HCT116 (cell line): ENCODE data around the gene FN3KRP. TPM values are rescaled to one million over a fixed set of nuclear protein-coding genes. Genes with fewer than 3 reads are reported as not detected.

Source experiments
- ATAC-seq: fragments of 200-7000 bp; cut with Tn5 transposase; 2 replicates; pipeline ENCODE4 v1.9.1; 2020; ENCODE audit warnings: mild to moderate bottlenecking, moderate library complexity
- BruUV-seq: library from RNA; stranded (reverse); fragments of 400-500 nt; replicated peaks from 2 replicates; lab custom pipeline; 2021; lab: Mats Ljungman, UMichigan
- CTCF ChIA-PET: fragments of 300-600 bp; sonication (Branson Sonifier 250); formaldehyde crosslinking; loops from one replicate; lab custom pipeline; 2021; ENCODE audit warnings: antibody characterized with exemption; lab: Charles Lee
- POLR2A ChIA-PET: fragments of 300-600, 350-600 bp; sonication (Branson Sonifier 250); formaldehyde crosslinking; loops from one replicate; lab custom pipeline; 2021; ENCODE audit warnings: antibody characterized with exemption; lab: Charles Lee
- RAD21 ChIA-PET, 2 experiments: fragments of 300-600 bp; sonication (Branson Sonifier 250); formaldehyde crosslinking; loops; one replicate each; lab custom pipeline; 2023; ENCODE audit warnings: low total read pairs in 2 of 2; ENCODE audit not compliant: uncharacterized antibody in 2 of 2, unreplicated experiment in 2 of 2, low non-redundant PET in 1 of 2; lab: Charles Lee
- DNase-seq: peaks from one replicate; pipeline ENCODE4 v3.0.0-alpha.2; 2010; ENCODE audit warnings: low read depth, low spot score
- H2AFZ ChIP-seq: fragments of 200-600 bp; shearing (Covaris generic), sonication (generic); 2 replicates; pipeline ENCODE4 v1.6.1; 2017; ENCODE audit warnings: low read depth, mixed run types, mixed read lengths, antibody characterized with exemption, low read length; ENCODE audit not compliant: poor library complexity, severe bottlenecking
- H3K27ac ChIP-seq: 2 replicates; pipeline ENCODE4 v1.5.1; 2012; ENCODE audit warnings: low read depth, low read length
- H3K27me3 ChIP-seq: fragments of 200-600 bp; sonication (generic); 2 replicates; pipeline ENCODE4 v1.6.1; 2016; ENCODE audit warnings: mixed run types, low read length, mixed read lengths; ENCODE audit not compliant: insufficient read depth
- H3K36me3 ChIP-seq, 2 experiments: fragments of 200-500 bp in 1 of 2; fragments of 200-600 bp in 1 of 2; sonication (Bioruptor generic) in 1 of 2; sonication (generic) in 1 of 2; 2 replicates each; pipeline versions ENCODE4 v1.5.1 to v1.6.1; 2014 to 2016; ENCODE audit warnings: low read length in 2 of 2, inconsistent platforms in 1 of 2, mixed read lengths in 1 of 2, mixed run types in 1 of 2; ENCODE audit not compliant: insufficient read depth in 2 of 2, control insufficient read depth in 1 of 2
- H3K4me1 ChIP-seq, 2 experiments: fragments of 200-600 bp in 1 of 2; sonication (generic) in 1 of 2; 2 replicates each; pipeline versions ENCODE4 v1.5.1 to v1.6.1; 2012 to 2017; ENCODE audit warnings: low read length in 2 of 2, inconsistent platforms in 1 of 2, mild to moderate bottlenecking in 1 of 2, mixed read lengths in 1 of 2, mixed run types in 1 of 2, moderate library complexity in 1 of 2; ENCODE audit not compliant: insufficient read depth in 2 of 2, control insufficient read depth in 1 of 2
- H3K4me2 ChIP-seq: fragments of 200-600 bp; sonication (generic); 2 replicates; pipeline ENCODE4 v1.6.1; 2017; ENCODE audit warnings: mixed run types, low read length, mixed read lengths
- H3K4me3 ChIP-seq, 2 experiments: fragments of 200-600 bp in 1 of 2; sonication (generic) in 1 of 2; replicated peaks in 1 of 2; 2 replicates each; pipeline ENCODE4 v1.5.1; 2011 to 2016; ENCODE audit warnings: low read length in 2 of 2, control low read depth in 1 of 2, low read depth in 1 of 2, mild to moderate bottlenecking in 1 of 2, mixed read lengths in 1 of 2, mixed run types in 1 of 2
- H3K79me2 ChIP-seq: fragments of 200-600 bp; sonication (generic); 2 replicates; pipeline ENCODE4 v1.6.1; 2017; ENCODE audit warnings: mild to moderate bottlenecking, mixed run types, low read length, moderate library complexity, mixed read lengths; ENCODE audit not compliant: insufficient read depth
- H3K9ac ChIP-seq: fragments of 200-600 bp; sonication (generic); 2 replicates; pipeline ENCODE4 v1.6.1; 2016; ENCODE audit warnings: low read length, mixed read lengths
- H3K9me2 ChIP-seq: fragments of 200-600 bp; sonication (generic), shearing (Covaris generic); 2 replicates; pipeline ENCODE4 v1.6.1; 2017; ENCODE audit warnings: mixed run types, mild to moderate bottlenecking, moderate library complexity; ENCODE audit not compliant: insufficient read depth
- H3K9me3 ChIP-seq, 2 experiments: fragments of 200-500 bp in 1 of 2; fragments of 200-600 bp in 1 of 2; sonication (Bioruptor generic) in 1 of 2; sonication (generic) in 1 of 2; 2 replicates each; pipeline ENCODE4 v1.6.1; 2014 to 2017; ENCODE audit warnings: low read length in 2 of 2, mixed read lengths in 2 of 2, inconsistent platforms in 1 of 2, low read depth in 1 of 2, mild to moderate bottlenecking in 1 of 2, mixed run types in 1 of 2, moderate library complexity in 1 of 2; ENCODE audit not compliant: control insufficient read depth in 1 of 2, insufficient read depth in 1 of 2
- H4K20me1 ChIP-seq: fragments of 200-600 bp; sonication (generic), shearing (Covaris generic); 2 replicates; pipeline ENCODE4 v1.6.1; 2017; ENCODE audit warnings: mixed run types, mild to moderate bottlenecking, moderate library complexity; ENCODE audit not compliant: insufficient read depth
- EGR1 ChIP-seq: IDR thresholded peaks from 2 replicates; pipeline ENCODE4 v1.6.1; 2012; ENCODE audit warnings: low read depth
- EZH2phosphoT487 ChIP-seq: fragments of 200-600 bp; IDR thresholded peaks from 2 replicates; pipeline ENCODE4 v1.6.1; 2018; ENCODE audit warnings: antibody characterized with exemption, borderline replicate concordance
- JUND ChIP-seq: IDR thresholded peaks from 2 replicates; pipeline ENCODE4 v1.6.1; 2012
- POLR2AphosphoS5 ChIP-seq: IDR thresholded peaks from 2 replicates; pipeline ENCODE4 v1.6.1; 2011; ENCODE audit warnings: mild to moderate bottlenecking, low read depth, low read length, moderate library complexity
- RAD21 ChIP-seq: IDR thresholded peaks from 2 replicates; pipeline ENCODE4 v1.6.1; 2012; ENCODE audit warnings: low read depth, mild to moderate bottlenecking
- ZBTB33 ChIP-seq: IDR thresholded peaks from 2 replicates; pipeline ENCODE4 v1.6.1; 2011; ENCODE audit warnings: mild to moderate bottlenecking, low read length, moderate library complexity; ENCODE audit not compliant: insufficient replicate concordance; ENCODE audit errors: extremely low read depth
- ZFX ChIP-seq: fragments of 450-650 bp; IDR thresholded peaks from 2 replicates; pipeline ENCODE4 v1.6.1; 2017
- intact Hi-C: fragments of 100-400 bp; cut with micrococcal nuclease; formaldehyde crosslinking; loops from 2 replicates; pipeline ENCODE4 v1.10.0; 2022
- total RNA-seq: library from RNA; stranded (reverse); gene quantifications from one replicate; pipeline ENCODE4 v1.2.1, GENCODE V29; 2021; ENCODE audit not compliant: unreplicated experiment

FN3KRP gene
- total RNA-seq, 1 experiment from 2014 or later, result 35.2 TPM

DNA sequence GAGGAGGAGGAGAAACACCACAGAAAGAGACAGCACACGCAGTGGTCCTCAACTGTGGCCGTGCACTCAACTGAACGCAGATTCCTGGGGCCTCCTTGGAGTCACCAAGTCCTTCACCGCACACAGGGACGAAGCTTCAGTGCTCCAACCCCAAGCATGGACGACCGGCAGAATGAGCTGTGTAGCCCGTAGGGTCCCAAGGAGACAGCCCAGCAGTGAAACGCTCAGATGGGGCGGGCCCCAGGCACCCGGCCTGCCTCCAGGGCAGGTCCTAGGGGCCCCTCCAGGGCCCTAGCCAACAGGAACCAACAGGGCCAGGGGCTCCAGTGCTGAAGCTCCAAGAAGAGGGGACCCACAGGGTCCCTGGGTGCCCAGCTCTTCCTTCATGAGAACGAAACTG is 31.2 kb upstream of the FN3KRP start:
- ChIA-PET CTCF (no interaction called here), POLR2A (no interaction called here), RAD21 (no interaction called here)
- no peaks in the 10 kb centered on the region for H3K9me2 ChIP-seq
- H3K36me3 ChIP-seq, result no peaks in the 10 kb centered on the region
- peaks cover 11 to 16% of the 10 kb centered on the region in 2 experiments; a peak in 3 of 4 replicates for H3K9me3 ChIP-seq
- no peak overlapping the region for H3K4me3 ChIP-seq
- H3K27ac ChIP-seq, result no peak overlapping the region
- no peak overlapping the region for H2AFZ ChIP-seq
- no peaks in the 10 kb centered on the region for H3K27me3 ChIP-seq
- DNase-seq (no peak), ATAC-seq (no peak)
- no TSS peak for BruUV-seq
- no peak overlapping the region for H3K9ac ChIP-seq
- H3K4me1 ChIP-seq, result peaks cover 0 to 5% of the 10 kb centered on the region in 2 experiments; a peak in 1 of 4 replicates
- TF ChIP-seq EZH2phosphoT487 (no peak), POLR2AphosphoS5 (no peak), ZFX (no peak), JUND (no peak), EGR1 (no peak), RAD21 (no peak), ZBTB33 (no peak)
- no peaks in the 10 kb centered on the region for H3K79me2 ChIP-seq
- no peak overlapping the region for H3K4me2 ChIP-seq
- H4K20me1 ChIP-seq, result no peaks in the 10 kb centered on the region
- intact Hi-C loops, result no loop called here
